ENCODE measurements around the gene NBPF1. TPM values are rescaled to one million over a fixed set of nuclear protein-coding genes. Genes with fewer than 3 reads are reported as not detected.
"Not testable (repeated sequence)": the region's sequence is repeated elsewhere in the genome, so short reads cannot be mapped to it uniquely, and the experiment has no call there.

The NBPF1 gene
- total RNA-seq, 1 experiment from 2014 or later, result 56.6 TPM

DNA sequence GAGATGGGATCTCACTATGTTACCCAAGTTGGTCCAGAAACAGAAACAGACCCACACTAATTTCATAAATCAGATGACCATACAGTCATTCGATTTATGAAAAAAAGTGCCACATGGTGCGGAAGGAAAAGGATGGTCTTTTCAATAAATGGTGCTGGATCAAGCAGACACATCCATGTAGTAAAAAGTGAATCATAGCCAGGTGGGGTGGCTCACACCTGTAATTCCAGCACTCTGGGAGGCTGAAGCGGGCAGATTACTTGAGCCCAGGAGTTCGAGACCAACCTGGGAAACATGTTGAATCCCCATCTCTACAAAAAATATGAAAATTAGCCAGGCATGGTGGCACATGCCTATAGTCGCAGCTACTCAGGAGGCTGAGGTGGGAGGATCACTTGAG lies 2.8 kb downstream of the NBPF1 start:
- H3K27ac ChIP-seq; H3K4me3 ChIP-seq; H3K27me3 ChIP-seq (replicated peaks); H3K9me3 ChIP-seq (replicated peaks); DNase-seq (ENCODE audit: low read depth in 1 of 2, low spot score in 2 of 2): not testable (repeated sequence)
- H3K36me3 ChIP-seq, result peaks cover 11% of the 10 kb centered on the region
- peaks cover 11% of the 10 kb centered on the region for H3K4me1 ChIP-seq (replicated peaks)

DNA sequence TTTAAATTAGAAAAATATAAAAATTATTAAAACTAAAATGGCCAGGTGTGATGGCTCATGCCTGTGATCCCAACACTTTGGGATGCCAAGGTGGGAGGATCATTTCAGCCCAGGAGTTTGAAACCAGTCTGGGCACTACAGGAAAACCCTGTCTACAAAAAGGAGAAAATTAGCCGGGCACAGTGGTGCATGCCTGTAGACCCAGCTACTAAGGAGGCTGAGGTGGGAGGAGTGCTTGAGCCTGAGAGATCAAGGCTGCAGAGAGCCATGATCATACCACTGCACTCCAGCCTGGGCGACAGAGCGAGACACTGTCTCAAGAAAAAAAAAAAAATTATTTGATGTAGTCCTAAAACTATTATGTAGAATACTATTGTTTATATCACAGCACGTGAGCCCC lies 3.6 kb downstream of the NBPF1 start:
- peaks cover 11% of the 10 kb centered on the region for H3K4me1 ChIP-seq (replicated peaks)
- H3K36me3 ChIP-seq, result peaks cover 13% of the 10 kb centered on the region
- DNase-seq (ENCODE audit: low read depth in 1 of 2, low spot score in 2 of 2), result peak in 1 of 2 experiments; percentile 50
- not testable (repeated sequence) for H3K27ac ChIP-seq; H3K9me3 ChIP-seq (replicated peaks); H3K4me3 ChIP-seq; H3K27me3 ChIP-seq (replicated peaks)

DNA sequence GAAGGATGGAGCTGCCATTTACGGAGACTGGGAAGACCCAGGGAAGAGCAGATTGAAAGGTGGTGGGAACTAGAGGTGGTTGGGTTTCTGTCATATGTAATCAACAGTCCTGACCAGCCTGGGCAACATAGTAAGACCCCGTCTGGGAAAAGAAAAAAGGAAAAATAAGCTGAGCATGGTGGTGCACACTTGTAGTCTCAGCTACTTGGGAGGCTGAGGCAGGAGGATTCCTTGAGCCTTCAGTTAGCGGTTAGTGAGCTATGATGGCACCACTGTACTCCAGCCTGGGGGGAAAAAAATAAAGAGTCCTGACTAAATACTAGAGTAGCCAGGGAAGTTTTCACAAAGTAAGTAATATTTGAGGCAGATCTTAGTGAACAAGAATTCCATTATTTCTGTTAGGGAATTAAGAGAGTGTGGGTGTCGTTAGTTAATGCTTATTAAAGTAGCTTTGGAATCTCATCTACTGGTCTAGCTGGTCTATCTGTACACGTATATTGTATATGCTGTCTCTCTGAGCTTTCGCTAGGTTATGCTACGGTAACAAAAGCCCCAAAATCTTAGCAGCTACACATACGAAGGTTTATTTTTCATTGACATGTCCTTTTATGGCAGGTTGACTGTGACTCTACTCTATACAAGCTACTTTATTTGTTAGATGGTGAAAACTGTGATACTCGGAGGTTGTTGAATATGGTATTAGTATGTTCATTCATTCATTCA lies 4.4 kb downstream of the NBPF1 start:
- Histone ChIP-seq H3K27me3 (replicated peaks) (no peaks in the 10 kb centered on the region), H3K27ac (no peak overlapping the region), H3K4me3 (no peak overlapping the region), H3K4me1 (replicated peaks) (peaks cover 11% of the 10 kb centered on the region), H3K9me3 (replicated peaks) (no peaks in the 10 kb centered on the region), H3K36me3 (peaks cover 13% of the 10 kb centered on the region)
- DNase-seq (ENCODE audit: low read depth in 1 of 2, low spot score in 2 of 2), result peak in 1 of 2 experiments; percentile 43

- not testable (repeated sequence) for H3K27me3 ChIP-seq (replicated peaks); H3K9me3 ChIP-seq (replicated peaks); H3K27ac ChIP-seq
Observed at GRCh38 chr1:16607853-16608815, 5.2 kb downstream of the NBPF1 start.

DNA sequence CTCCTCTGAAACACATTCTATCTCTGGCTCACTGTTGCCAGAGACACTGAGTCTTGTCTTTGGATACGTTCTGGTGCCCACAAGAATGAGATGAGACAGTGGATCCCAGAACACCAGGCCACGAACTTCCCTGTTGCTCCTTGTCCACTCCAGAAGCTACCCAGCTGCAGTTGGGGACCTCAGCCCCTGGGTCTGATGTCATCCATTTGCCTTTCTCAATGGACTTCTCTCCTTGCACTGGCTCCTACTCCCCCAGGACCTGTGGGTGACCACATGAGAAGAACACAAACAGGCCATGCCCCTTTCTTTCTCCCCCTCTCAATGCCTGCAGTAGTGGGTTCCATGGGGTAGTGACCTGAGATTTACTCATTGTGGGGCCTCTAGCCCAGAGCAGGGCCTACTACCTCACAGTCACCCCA lies 5.9 kb downstream of the NBPF1 start:
- no peak overlapping the region for H3K27ac ChIP-seq

More at GRCh38 chr1:16607853-16608815, 5.2 kb downstream of the NBPF1 start:
- H3K36me3 ChIP-seq, result peaks cover 11% of the 10 kb centered on the region
- H3K4me1 ChIP-seq (replicated peaks); H3K4me3 ChIP-seq: not testable (repeated sequence)
- DNase-seq (ENCODE audit: low read depth in 1 of 2, low spot score in 2 of 2), result peak in 1 of 2 experiments; percentile 67

GRCh38 chr1:16606666-16607432 lies 6.5 kb downstream of the NBPF1 start:
- not testable (repeated sequence) for H3K4me1 ChIP-seq (replicated peaks); H3K27ac ChIP-seq; H3K9me3 ChIP-seq (replicated peaks); H3K4me3 ChIP-seq; H3K27me3 ChIP-seq (replicated peaks)
- DNase-seq (ENCODE audit: low read depth in 1 of 2, low spot score in 2 of 2), result peak in 1 of 2 experiments; percentile 48
- H3K36me3 ChIP-seq, result peaks cover 11% of the 10 kb centered on the region

More for the DNA sequence above, 5.9 kb downstream of the NBPF1 start:
- no peaks in the 10 kb centered on the region for H3K9me3 ChIP-seq (replicated peaks)
- peaks cover 4% of the 10 kb centered on the region for H3K4me1 ChIP-seq (replicated peaks)
- H3K4me3 ChIP-seq, result no peak overlapping the region
- peaks cover 11% of the 10 kb centered on the region for H3K36me3 ChIP-seq
- DNase-seq (ENCODE audit: low read depth in 1 of 2, low spot score in 2 of 2), result peak in 1 of 2 experiments; percentile 61
- H3K27me3 ChIP-seq (replicated peaks), result no peaks in the 10 kb centered on the region

GRCh38 chr1:16605532-16606505 lies 7.5 kb downstream of the NBPF1 start:
- H3K27ac ChIP-seq, result no peak overlapping the region
- H3K36me3 ChIP-seq, result peaks cover 11% of the 10 kb centered on the region
- no peaks in the 10 kb centered on the region for H3K9me3 ChIP-seq (replicated peaks)
- peak in 1 of 2 experiments; percentile 34 for DNase-seq (ENCODE audit: low read depth in 1 of 2, low spot score in 2 of 2)
- no peak overlapping the region for H3K4me3 ChIP-seq
- no peaks in the 10 kb centered on the region for H3K4me1 ChIP-seq (replicated peaks)
- H3K27me3 ChIP-seq (replicated peaks), result no peaks in the 10 kb centered on the region

DNA sequence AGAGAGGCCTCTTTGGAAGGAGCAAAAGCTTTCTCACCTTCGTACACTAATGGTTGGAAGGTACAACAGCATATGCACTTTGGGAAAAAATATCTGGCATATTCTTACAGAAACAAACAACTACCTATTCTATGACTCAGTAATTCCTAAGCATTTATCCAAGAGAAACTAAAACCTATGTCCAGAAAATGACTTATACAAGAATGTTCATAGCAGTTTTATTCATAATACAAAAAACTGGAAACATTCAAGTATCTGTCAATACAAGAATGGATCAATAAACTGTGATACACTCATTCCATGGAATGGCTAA lies 8.2 kb downstream of the NBPF1 start:
- DNase-seq (ENCODE audit: low read depth in 1 of 2, low spot score in 2 of 2), result no peak

DNA sequence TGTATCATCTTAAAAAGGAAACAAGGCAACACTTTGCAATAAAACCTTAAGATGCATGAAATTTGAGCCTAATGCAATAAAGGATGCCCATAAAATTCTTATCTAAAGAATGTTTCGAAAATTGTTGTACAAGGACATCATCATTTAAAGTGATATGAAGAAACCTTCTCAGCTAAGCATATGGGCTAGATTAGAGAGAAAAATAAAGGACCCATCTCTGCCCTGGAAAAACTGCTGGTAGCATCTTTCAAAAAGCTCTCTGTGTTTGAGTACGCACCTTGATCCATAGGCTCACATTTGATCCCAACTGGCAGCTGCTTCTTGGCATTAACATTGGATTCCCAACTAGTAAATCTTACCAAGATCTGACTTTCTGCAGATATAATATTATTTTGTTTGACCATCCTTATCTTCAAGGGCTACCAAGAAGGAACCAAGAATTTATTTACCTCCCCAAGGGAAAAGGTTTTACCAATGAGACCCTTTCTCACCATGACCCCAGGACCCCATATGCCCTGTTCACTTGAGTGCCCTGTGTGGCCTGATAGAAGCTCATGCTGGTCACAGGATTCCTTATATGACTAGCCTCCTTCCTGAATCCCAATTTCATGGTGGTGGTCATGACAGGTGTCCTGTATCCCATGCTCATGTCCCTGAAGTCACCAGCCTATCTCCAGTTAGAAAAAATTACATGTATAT lies 8.7 kb downstream of the NBPF1 start:
- H3K27me3 ChIP-seq (replicated peaks); H3K4me1 ChIP-seq (replicated peaks): not testable (repeated sequence)
- H3K36me3 ChIP-seq, result peaks cover 11% of the 10 kb centered on the region

More for the DNA sequence above, 8.2 kb downstream of the NBPF1 start:
- H3K27me3 ChIP-seq (replicated peaks), result no peaks in the 10 kb centered on the region
- H3K4me3 ChIP-seq, result no peak overlapping the region
- no peaks in the 10 kb centered on the region for H3K9me3 ChIP-seq (replicated peaks)
- H3K27ac ChIP-seq, result no peak overlapping the region
- H3K4me1 ChIP-seq (replicated peaks), result no peaks in the 10 kb centered on the region
- H3K36me3 ChIP-seq, result peaks cover 11% of the 10 kb centered on the region

DNA sequence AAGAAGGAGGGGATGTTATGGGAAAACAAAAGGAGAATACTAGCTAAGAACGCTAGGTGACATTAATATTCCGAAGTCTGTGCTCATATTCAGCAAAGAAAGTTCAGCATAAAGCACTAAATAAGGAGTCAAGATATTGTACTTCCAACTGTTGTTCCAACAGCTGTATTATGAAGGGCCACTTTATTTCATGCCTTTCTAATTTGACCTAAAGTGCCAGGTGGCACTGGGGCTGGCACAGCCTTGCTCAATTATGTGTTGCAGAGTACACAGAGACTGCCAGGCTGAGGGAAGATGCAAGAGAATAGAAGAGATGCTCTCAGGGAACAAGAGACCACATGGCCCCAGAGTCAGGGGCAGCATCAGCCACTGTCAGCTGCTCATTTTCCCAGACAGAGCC lies 9.7 kb downstream of the NBPF1 start:
- DNase-seq (ENCODE audit: low read depth in 1 of 2, low spot score in 2 of 2); H3K9me3 ChIP-seq (replicated peaks); H3K27me3 ChIP-seq (replicated peaks); H3K4me3 ChIP-seq; H3K4me1 ChIP-seq (replicated peaks); H3K27ac ChIP-seq: not testable (repeated sequence)
- peaks cover 11% of the 10 kb centered on the region for H3K36me3 ChIP-seq

More for the DNA sequence above, 8.7 kb downstream of the NBPF1 start:
- not testable (repeated sequence) for H3K9me3 ChIP-seq (replicated peaks); H3K27ac ChIP-seq; H3K4me3 ChIP-seq; DNase-seq (ENCODE audit: low read depth in 1 of 2, low spot score in 2 of 2)

DNA sequence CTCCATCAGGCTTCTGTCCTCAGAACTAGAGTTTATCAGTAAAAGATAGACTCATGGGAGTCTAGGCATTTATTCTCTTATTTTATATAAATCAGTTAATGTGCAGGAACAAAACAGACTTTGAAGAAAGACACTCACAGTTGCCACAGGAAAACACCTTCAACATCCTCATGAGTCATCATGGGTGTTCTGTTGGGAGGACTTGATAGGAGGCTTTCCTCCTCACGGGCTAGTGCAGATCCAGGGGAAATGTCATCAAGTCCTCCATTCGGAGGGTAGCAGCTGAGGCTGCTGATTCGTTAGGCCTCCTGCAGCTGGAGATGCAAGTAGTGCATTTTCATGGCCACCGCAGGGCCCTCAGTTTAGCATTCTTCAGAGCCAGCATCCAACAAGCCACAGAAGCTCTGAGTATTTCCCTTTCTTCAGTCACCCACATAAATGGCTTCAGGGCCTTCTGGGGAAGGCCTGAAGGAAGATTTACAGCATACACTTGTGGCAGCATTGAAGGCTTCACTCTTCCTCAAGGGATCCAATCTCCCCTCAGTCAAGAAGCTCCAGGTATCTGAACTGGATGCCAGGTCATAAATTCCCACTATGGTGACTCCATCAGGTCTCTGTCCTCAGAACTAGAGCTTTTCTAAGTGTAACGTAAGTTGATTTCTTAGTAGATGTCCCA lies 10.9 kb downstream of the NBPF1 start:
- not testable (repeated sequence) for H3K4me1 ChIP-seq (replicated peaks); H3K27me3 ChIP-seq (replicated peaks); H3K9me3 ChIP-seq (replicated peaks); DNase-seq (ENCODE audit: low read depth in 1 of 2, low spot score in 2 of 2); H3K27ac ChIP-seq; H3K4me3 ChIP-seq; H3K36me3 ChIP-seq

Measured in SJSA1 (cell line).